Measurements from ENCODE around the gene EPHA7. TPM values are rescaled to one million over a fixed set of nuclear protein-coding genes. Genes with fewer than 3 reads are reported as not detected.

EPHA7 gene
- total and polyA plus RNA-seq, 2 donors (not counting 1 experiment from before 2014, with no cell fraction given), result under 0.01 to 0.03 TPM

DNA sequence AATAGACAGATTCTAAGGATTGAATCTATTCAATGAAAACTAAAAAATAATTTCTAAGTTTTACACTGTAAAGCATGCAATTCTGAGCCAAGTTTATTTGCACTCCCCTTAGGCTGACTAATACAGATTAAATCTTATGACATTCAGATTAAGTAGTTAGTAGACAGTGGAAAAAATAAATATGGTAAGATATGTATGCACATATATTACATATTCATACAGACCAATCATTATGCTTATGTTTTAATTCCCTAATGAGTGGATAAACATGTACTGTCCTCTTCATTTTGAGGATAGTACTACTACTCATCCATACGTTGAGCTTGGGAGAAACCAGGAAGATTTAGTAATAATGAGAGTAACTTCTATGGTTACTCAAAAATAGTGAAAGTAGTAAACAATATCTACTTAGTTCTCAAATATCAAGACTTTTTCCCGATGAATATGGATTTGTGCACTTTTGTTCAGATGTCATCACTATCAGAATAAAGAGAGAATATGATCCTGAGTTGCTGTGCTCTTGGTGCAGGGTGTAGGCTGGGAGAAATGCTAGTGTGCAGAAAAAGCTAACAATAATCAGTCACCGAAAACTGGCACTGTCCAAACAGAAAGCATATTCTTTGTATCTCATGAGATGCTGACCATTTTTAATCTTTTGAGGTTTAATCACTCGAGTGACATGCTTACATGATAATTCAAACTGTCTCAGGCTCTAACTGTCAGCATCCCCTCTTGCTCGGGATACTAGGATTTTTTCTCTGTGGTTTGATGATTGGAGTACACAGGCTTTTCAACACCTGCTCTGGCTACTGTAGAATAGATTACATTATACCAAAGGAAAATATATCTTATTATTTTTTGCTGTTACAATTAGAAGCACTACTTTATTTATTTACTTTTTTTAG is 111.6 kb downstream of the EPHA7 start:
- H3K79me2 ChIP-seq (ENCODE audit: control insufficient read depth, insufficient read depth, low read length), result no peaks in the 10 kb centered on the region
- H2AFZ ChIP-seq (ENCODE audit: low read length), result no peak overlapping the region
- no peaks in the 10 kb centered on the region for H3K9me3 ChIP-seq (ENCODE audit: control insufficient read depth, insufficient read depth, low read depth, low read length)
- no peak overlapping the region for H3K4me2 ChIP-seq (ENCODE audit: extremely low read depth, insufficient read depth, low read length)
- H3K9ac ChIP-seq (ENCODE audit: insufficient read depth, low read length), result no peak overlapping the region
- H3K4me3 ChIP-seq (replicated peaks in 1 of 4; ENCODE audit: control extremely low read depth in 1 of 4, insufficient read depth in 1 of 4, low read depth in 3 of 4, low read length in 4 of 4), result no peak overlapping the region
- H3K4me1 ChIP-seq (ENCODE audit: control insufficient read depth, extremely low read depth, insufficient read depth, low read length), result no peaks in the 10 kb centered on the region
- no peak overlapping the region for H3K27ac ChIP-seq (ENCODE audit: insufficient read depth, low read length)
- no peaks in the 10 kb centered on the region for H3K27me3 ChIP-seq (ENCODE audit: control insufficient read depth, insufficient read depth, low read length)
- H4K20me1 ChIP-seq (ENCODE audit: control insufficient read depth, extremely low read depth, insufficient read depth, low read length), result no peaks in the 10 kb centered on the region
- DNase-seq (ENCODE audit: low read depth in 2 of 2), result no peak
- no peaks in the 10 kb centered on the region for H3K36me3 ChIP-seq (ENCODE audit: control insufficient read depth, insufficient read depth, low read length)
- TF ChIP-seq EZH2 (IDR thresholded peaks at IDR 0.05; ENCODE audit: low read length, missing control alignments), result no peak
- TF ChIP-seq CTCF (conservative IDR thresholded peaks at IDR 0.05 in 1 of 2, IDR thresholded peaks at IDR 0.05 in 1 of 2; ENCODE audit: low read depth in 1 of 2, low read length in 2 of 2), result no peak

GRCh38 chr6:93305088-93305487 is 114.3 kb downstream of the EPHA7 start:
- TF ChIP-seq EZH2 (IDR thresholded peaks at IDR 0.05; ENCODE audit: low read length, missing control alignments) (no peak), CTCF (conservative IDR thresholded peaks at IDR 0.05 in 1 of 2, IDR thresholded peaks at IDR 0.05 in 1 of 2; ENCODE audit: low read depth in 1 of 2, low read length in 2 of 2) (no peak)
- H3K9ac ChIP-seq (ENCODE audit: insufficient read depth, low read length), result no peak overlapping the region
- no peaks in the 10 kb centered on the region for H3K79me2 ChIP-seq (ENCODE audit: control insufficient read depth, insufficient read depth, low read length)
- H4K20me1 ChIP-seq (ENCODE audit: control insufficient read depth, extremely low read depth, insufficient read depth, low read length), result no peaks in the 10 kb centered on the region
- no peaks in the 10 kb centered on the region for H3K27me3 ChIP-seq (ENCODE audit: control insufficient read depth, insufficient read depth, low read length)
- no peak overlapping the region for H3K4me3 ChIP-seq (replicated peaks in 1 of 4; ENCODE audit: control extremely low read depth in 1 of 4, insufficient read depth in 1 of 4, low read depth in 3 of 4, low read length in 4 of 4)
- H2AFZ ChIP-seq (ENCODE audit: low read length), result no peak overlapping the region
- H3K27ac ChIP-seq (ENCODE audit: insufficient read depth, low read length), result no peak overlapping the region
- no peaks in the 10 kb centered on the region for H3K9me3 ChIP-seq (ENCODE audit: control insufficient read depth, insufficient read depth, low read depth, low read length)
- H3K4me1 ChIP-seq (ENCODE audit: control insufficient read depth, extremely low read depth, insufficient read depth, low read length), result no peaks in the 10 kb centered on the region
- no peak for DNase-seq (ENCODE audit: low read depth in 2 of 2)
- H3K4me2 ChIP-seq (ENCODE audit: extremely low read depth, insufficient read depth, low read length), result no peak overlapping the region
- H3K36me3 ChIP-seq (ENCODE audit: control insufficient read depth, insufficient read depth, low read length), result no peaks in the 10 kb centered on the region

DNA sequence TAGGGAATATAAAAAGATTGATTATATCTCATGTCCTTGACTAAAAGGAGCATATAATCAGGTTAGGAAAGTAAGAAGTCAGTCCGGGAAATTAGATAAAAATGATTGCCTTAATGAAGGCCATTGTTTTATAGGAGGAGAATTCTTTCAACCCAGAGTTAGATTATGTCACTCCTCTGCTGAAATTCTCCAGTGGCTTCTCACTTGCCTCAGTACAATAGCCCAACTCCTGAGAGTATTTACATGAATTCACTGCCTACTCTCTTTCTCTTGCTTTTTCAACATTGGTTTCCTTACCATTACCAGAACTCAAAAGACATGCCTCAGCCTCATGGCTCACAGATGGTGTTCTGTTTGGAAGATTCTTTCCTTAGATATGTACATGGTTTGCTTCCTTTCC is 114.9 kb downstream of the EPHA7 start:
- TF ChIP-seq EZH2 (IDR thresholded peaks at IDR 0.05; ENCODE audit: low read length, missing control alignments) (no peak), CTCF (conservative IDR thresholded peaks at IDR 0.05 in 1 of 2, IDR thresholded peaks at IDR 0.05 in 1 of 2; ENCODE audit: low read depth in 1 of 2, low read length in 2 of 2) (no peak)
- H3K4me3 ChIP-seq (replicated peaks in 1 of 4; ENCODE audit: control extremely low read depth in 1 of 4, insufficient read depth in 1 of 4, low read depth in 3 of 4, low read length in 4 of 4), result no peak overlapping the region
- H3K27me3 ChIP-seq (ENCODE audit: control insufficient read depth, insufficient read depth, low read length), result no peaks in the 10 kb centered on the region
- H3K27ac ChIP-seq (ENCODE audit: insufficient read depth, low read length), result no peak overlapping the region
- no peaks in the 10 kb centered on the region for H4K20me1 ChIP-seq (ENCODE audit: control insufficient read depth, extremely low read depth, insufficient read depth, low read length)
- no peaks in the 10 kb centered on the region for H3K4me1 ChIP-seq (ENCODE audit: control insufficient read depth, extremely low read depth, insufficient read depth, low read length)
- no peaks in the 10 kb centered on the region for H3K79me2 ChIP-seq (ENCODE audit: control insufficient read depth, insufficient read depth, low read length)
- no peaks in the 10 kb centered on the region for H3K9me3 ChIP-seq (ENCODE audit: control insufficient read depth, insufficient read depth, low read depth, low read length)
- H2AFZ ChIP-seq (ENCODE audit: low read length), result no peak overlapping the region
- DNase-seq (ENCODE audit: low read depth in 2 of 2), result no peak
- H3K36me3 ChIP-seq (ENCODE audit: control insufficient read depth, insufficient read depth, low read length), result no peaks in the 10 kb centered on the region
- no peak overlapping the region for H3K4me2 ChIP-seq (ENCODE audit: extremely low read depth, insufficient read depth, low read length)
- H3K9ac ChIP-seq (ENCODE audit: insufficient read depth, low read length), result no peak overlapping the region
